GM23248 (cell line): ENCODE data around the gene PLCB4. TPM values are rescaled to one million over a fixed set of nuclear protein-coding genes. Genes with fewer than 3 reads are reported as not detected.

Experiments
- DNase-seq: peaks from one replicate; pipeline ENCODE4 v3.0.0-alpha.2; 2015
- H2AFZ ChIP-seq: fragments of 200-600 bp; sonication (generic); 2 replicates; pipeline ENCODE4 v1.6.1; 2016; ENCODE audit warnings: antibody characterized with exemption
- H3F3A ChIP-seq: fragments of 200-600 bp; sonication (generic); 2 replicates; pipeline ENCODE4 v1.6.1; 2016; ENCODE audit warnings: mild to moderate bottlenecking, antibody characterized with exemption, mixed run types; ENCODE audit not compliant: insufficient read depth
- H3K27ac ChIP-seq: fragments of 200-600 bp; sonication (generic); 2 replicates; pipeline ENCODE4 v1.5.1; 2016; ENCODE audit warnings: mild to moderate bottlenecking
- H3K27me3 ChIP-seq: fragments of 200-600 bp; sonication (generic); replicated peaks from 2 replicates; pipeline ENCODE4 v1.6.1; 2016; ENCODE audit warnings: mild to moderate bottlenecking; ENCODE audit not compliant: insufficient read depth
- H3K36me3 ChIP-seq: fragments of 200-600 bp; sonication (generic); 2 replicates; pipeline ENCODE4 v1.6.1; 2016; ENCODE audit warnings: low read depth, mild to moderate bottlenecking
- H3K4me1 ChIP-seq: fragments of 200-600 bp; sonication (generic); 2 replicates; pipeline ENCODE4 v1.6.1; 2016; ENCODE audit warnings: mild to moderate bottlenecking; ENCODE audit not compliant: insufficient read depth
- H3K4me2 ChIP-seq: fragments of 200-600 bp; sonication (generic); one replicate; pipeline ENCODE4 v1.6.1; 2016; ENCODE audit warnings: mild to moderate bottlenecking; ENCODE audit not compliant: unreplicated experiment
- H3K4me3 ChIP-seq: fragments of 200-600 bp; sonication (generic); 2 replicates; pipeline ENCODE4 v1.5.1; 2016; ENCODE audit warnings: mild to moderate bottlenecking
- H3K79me2 ChIP-seq: fragments of 200-600 bp; sonication (generic); 2 replicates; pipeline ENCODE4 v1.6.1; 2016; ENCODE audit warnings: mild to moderate bottlenecking; ENCODE audit not compliant: insufficient read depth
- H3K9ac ChIP-seq: fragments of 200-600 bp; sonication (generic); 2 replicates; pipeline ENCODE4 v1.6.1; 2016; ENCODE audit warnings: mild to moderate bottlenecking
- H3K9me2 ChIP-seq: fragments of 200-600 bp; sonication (generic); 2 replicates; pipeline ENCODE4 v1.6.1; 2016; ENCODE audit warnings: mixed run types, mild to moderate bottlenecking, moderate library complexity; ENCODE audit not compliant: insufficient read depth
- H3K9me3 ChIP-seq: fragments of 200-600 bp; sonication (generic); one replicate; pipeline ENCODE4 v1.6.1; 2017; ENCODE audit warnings: low read depth
- H4K20me1 ChIP-seq: fragments of 200-600 bp; sonication (generic); 2 replicates; pipeline ENCODE4 v1.6.0; 2016; ENCODE audit not compliant: insufficient read depth
- EZH2 ChIP-seq: fragments of 200-600 bp; sonication (generic); IDR thresholded peaks from 2 replicates; pipeline ENCODE4 v1.6.1; 2018; ENCODE audit warnings: antibody characterized with exemption, mild to moderate bottlenecking; ENCODE audit not compliant: insufficient read depth, poor library complexity, severe bottlenecking
- EZH2phosphoT487 ChIP-seq: fragments of 200-600 bp; sonication (generic); IDR thresholded peaks from 2 replicates; pipeline ENCODE4 v1.6.1; 2018; ENCODE audit warnings: antibody characterized with exemption, moderate library complexity, mild to moderate bottlenecking, low read depth; ENCODE audit not compliant: insufficient read depth
- WGBS, 2 experiments: methylation state at CpG; one replicate each; pipeline ENCODE4 v1.1.6; 2015 to 2017; ENCODE audit warnings: low lambda C conversion rate in 2 of 2, low coverage in 1 of 2; ENCODE audit errors: missing lambda C conversion rate in 2 of 2; 5-methylcytosine and 5-hydroxymethylcytosine counted together
- in situ Hi-C: fragments of 300-500 bp; cut with MboI; formaldehyde crosslinking; loops from 2 replicates; pipeline ENCODE4 v1.15.0; 2020
- polyA plus RNA-seq: library from polyadenylated mRNA; unstranded; fragments of >200 nt; fragmentation: Nextera tagmentation; extraction: Ambion mirVana; gene quantifications from 2 replicates; pipeline ENCODE4 v1.2.1, GENCODE V29; 2016
- total RNA-seq: library from RNA; depleted of rRNA; stranded (reverse); fragments of >200 nt; shearing (Covaris generic); gene quantifications from 2 replicates; pipeline ENCODE4 v1.2.3, GENCODE V29; 2014

The PLCB4 gene
- total and polyA plus RNA-seq, 2 experiments from 2014 or later: 5.0 to 9.5 TPM

- Histone ChIP-seq H3K4me3 (no peak within 1 kb of the TSS), H3K36me3 (no peaks in the 10 kb centered on the region), H3K4me1 (no peaks in the 10 kb centered on the region), H3K27ac (no peak within 1 kb of the TSS), H3K9me2 (no peaks in the 10 kb centered on the region), H3K4me2 (no peak within 1 kb of the TSS), H3F3A (no peaks in the 10 kb centered on the region), H3K27me3 (peaks cover 94% of the 10 kb centered on the region), H4K20me1 (no peaks in the 10 kb centered on the region), H3K9me3 (no peaks in the 10 kb centered on the region), H3K79me2 (no peaks in the 10 kb centered on the region), H2AFZ (no peak within 1 kb of the TSS), H3K9ac (no peak within 1 kb of the TSS)
- in situ Hi-C loops: no loop called here
- TF ChIP-seq EZH2phosphoT487 (0 out of 2 replicates have a peak, but pooled peaks have one; percentile 56), EZH2 (peak; percentile 58)
- DNase-seq: peak; percentile 58
- 3 to 4% methylated on average over 30 to 38 of the region's 38 CpGs for WGBS, 2 experiments
Measured at GRCh38 chr20:9514461-9515213, 445.8 kb downstream of the PLCB4 start, which contains the start of gene LAMP5. Gene LAMP5, plus strand, starts transcription at chr20:9514590. Its CDS starts 263 bp downstream, at chr20:9514853.

- no peaks in the 10 kb centered on the region for H3K4me1 ChIP-seq
- no peak overlapping the region for H3K4me2 ChIP-seq
- H3K9me3 ChIP-seq: no peaks in the 10 kb centered on the region
- no peaks in the 10 kb centered on the region for H3K36me3 ChIP-seq
- in situ Hi-C loops: no loop called here
- no peaks in the 10 kb centered on the region for H3F3A ChIP-seq
- DNase-seq: no peak
- no peak overlapping the region for H3K4me3 ChIP-seq
- H3K79me2 ChIP-seq: no peaks in the 10 kb centered on the region
- TF ChIP-seq EZH2phosphoT487: no peak
- no peak for TF ChIP-seq EZH2
- H4K20me1 ChIP-seq: no peaks in the 10 kb centered on the region
- no peak overlapping the region for H3K9ac ChIP-seq
- no peaks in the 10 kb centered on the region for H3K9me2 ChIP-seq
- 6 to 7% methylated on average over 13 of the region's 13 CpGs for WGBS, 2 experiments
- peaks cover 94% of the 10 kb centered on the region for H3K27me3 ChIP-seq
- no peak overlapping the region for H3K27ac ChIP-seq
- H2AFZ ChIP-seq: no peak overlapping the region
Measured at GRCh38 chr20:9515214-9515585, 446.3 kb downstream of the PLCB4 start.

DNA sequence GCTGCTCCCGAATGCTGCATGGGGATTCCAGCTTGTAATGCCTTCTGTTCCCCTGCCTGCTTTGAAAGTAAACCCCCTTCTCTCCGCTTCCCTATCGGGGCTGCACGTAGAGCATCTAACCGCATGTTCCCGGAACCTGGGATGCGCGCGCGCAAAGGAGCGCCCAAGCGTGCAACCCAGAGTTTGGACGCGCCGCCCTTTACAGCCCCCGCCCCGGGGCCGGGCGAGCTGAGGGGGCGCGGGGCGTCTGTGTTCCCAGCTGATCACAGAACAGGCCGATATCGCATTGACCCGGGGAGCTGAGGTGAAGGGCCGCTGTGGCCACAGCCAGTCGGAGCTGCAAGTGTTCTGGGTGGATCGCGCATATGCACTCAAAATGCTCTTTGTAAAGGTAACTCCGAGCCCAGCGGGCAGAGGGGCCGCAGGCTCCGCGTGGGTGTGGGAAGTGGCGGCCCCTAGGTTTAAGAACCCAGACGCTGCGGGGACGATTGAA is 446.9 kb downstream of the PLCB4 start:
- WGBS, 2 experiments: 7 to 9% methylated on average over 31 to 38 of the region's 38 CpGs
- no peak overlapping the region for H2AFZ ChIP-seq
- H3F3A ChIP-seq: no peaks in the 10 kb centered on the region
- H4K20me1 ChIP-seq: no peaks in the 10 kb centered on the region
- no peaks in the 10 kb centered on the region for H3K36me3 ChIP-seq
- no peak overlapping the region for H3K27ac ChIP-seq
- no peaks in the 10 kb centered on the region for H3K4me1 ChIP-seq
- no peak for DNase-seq
- H3K9me3 ChIP-seq: no peaks in the 10 kb centered on the region
- no peak overlapping the region for H3K4me3 ChIP-seq
- H3K9me2 ChIP-seq: no peaks in the 10 kb centered on the region
- in situ Hi-C loops: no loop called here
- no peak overlapping the region for H3K9ac ChIP-seq
- H3K27me3 ChIP-seq: peaks cover 91% of the 10 kb centered on the region
- peak overlapping the region; percentile 39 for H3K4me2 ChIP-seq
- TF ChIP-seq EZH2phosphoT487: no peak
- no peak for TF ChIP-seq EZH2
- H3K79me2 ChIP-seq: no peaks in the 10 kb centered on the region

GRCh38 chr20:9516234-9516871 is 447.5 kb downstream of the PLCB4 start:
- H3K4me2 ChIP-seq: peak overlapping the region; percentile 39
- H3K4me3 ChIP-seq: no peak overlapping the region
- no peak for DNase-seq
- no peak overlapping the region for H3K9ac ChIP-seq
- H3K27me3 ChIP-seq: peaks cover 91% of the 10 kb centered on the region
- H3F3A ChIP-seq: no peaks in the 10 kb centered on the region
- no peak overlapping the region for H2AFZ ChIP-seq
- H3K4me1 ChIP-seq: no peaks in the 10 kb centered on the region
- no peaks in the 10 kb centered on the region for H3K9me2 ChIP-seq
- H3K79me2 ChIP-seq: no peaks in the 10 kb centered on the region
- no peaks in the 10 kb centered on the region for H3K9me3 ChIP-seq
- H3K36me3 ChIP-seq: no peaks in the 10 kb centered on the region
- H4K20me1 ChIP-seq: no peaks in the 10 kb centered on the region
- 1 to 6% methylated on average over 28 of the region's 28 CpGs for WGBS, 2 experiments
- no peak for TF ChIP-seq EZH2
- no peak for TF ChIP-seq EZH2phosphoT487
- H3K27ac ChIP-seq: no peak overlapping the region
- in situ Hi-C loops: no loop called here
